Thyroid gland (tissue), 4 donors: ENCODE data around the gene TECTB. TPM values are rescaled to one million over a fixed set of nuclear protein-coding genes. Genes with fewer than 3 reads are reported as not detected.

Source experiments
- DNase-seq, 2 donors: peaks; one replicate each; pipeline ENCODE4 v3.0.0-alpha.2; 2019
- H3K27ac ChIP-seq, 3 donors: fragments of 200-600 bp; sonication (generic); 1 replicate in 2 of 3; 2 replicates in 1 of 3; pipeline ENCODE4 v1.5.1; 2016 to 2019; ENCODE audit warnings: mild to moderate bottlenecking in 1 of 3, moderate library complexity in 1 of 3
- H3K27me3 ChIP-seq: fragments of 200-600 bp; sonication (generic); one replicate; pipeline ENCODE4 v1.5.1; 2019
- H3K36me3 ChIP-seq, 2 donors: fragments of 200-600 bp; sonication (generic); one replicate each; pipeline ENCODE4 v1.5.1; 2016 to 2019
- H3K4me1 ChIP-seq, 2 donors: fragments of 200-600 bp; sonication (generic); one replicate each; pipeline ENCODE4 v1.5.1; 2017 to 2019
- H3K4me3 ChIP-seq, 3 donors: fragments of 200-600 bp; sonication (generic); replicated peaks in 1 of 3; 1 replicate in 2 of 3; 2 replicates in 1 of 3; pipeline ENCODE4 v1.5.1; 2016; ENCODE audit warnings: mild to moderate bottlenecking in 1 of 3
- H3K9me3 ChIP-seq: fragments of 200-600 bp; sonication (generic); one replicate; pipeline ENCODE4 v1.5.1; 2017
- POLR2A ChIP-seq, 2 donors: fragments of 450-650 bp; IDR thresholded peaks; one replicate each; pipeline ENCODE4 v1.6.1; 2017; ENCODE audit warnings: antibody characterized with exemption in 2 of 2, mild to moderate bottlenecking in 2 of 2, moderate library complexity in 1 of 2
- WGBS, 2 donors: methylation state at CpG; one replicate each; pipeline ENCODE4 v1.1.5; 2017; 5-methylcytosine and 5-hydroxymethylcytosine counted together
- intact Hi-C: fragments of 100-400 bp; cut with DNase I; formaldehyde crosslinking; loops from one replicate; pipeline ENCODE4 v1.15.1; 2023
- total RNA-seq, 4 donors: library from RNA; depleted of rRNA; stranded (reverse); fragments of >200 nt; gene quantifications; one replicate each; pipeline ENCODE4 v1.2.3, GENCODE V29; 2016
- TF ChIP-seq, protein P1 (sequence below), 6 experiments: fragments of 200-600 bp in 3 of 6; fragments of 450-650 bp in 3 of 6; sonication (generic) in 3 of 6; IDR thresholded peaks; one replicate each; pipeline ENCODE4 v1.5.1; 2016 to 2019; ENCODE audit warnings: antibody characterized with exemption in 6 of 6, mild to moderate bottlenecking in 2 of 6, inconsistent platforms in 1 of 6, moderate library complexity in 1 of 6

TECTB gene
- total RNA-seq, 4 donors from 2014 or later: 0.29 to 0.89 (median 0.72) TPM

GRCh38 chr10:112286837-112287818, 3.9 kb downstream of the TECTB start:
- peak in 1 of 2 donors; percentile 37 for TF ChIP-seq POLR2A (IDR thresholded peaks at IDR 0.05)
- TF ChIP-seq, protein P1, sequence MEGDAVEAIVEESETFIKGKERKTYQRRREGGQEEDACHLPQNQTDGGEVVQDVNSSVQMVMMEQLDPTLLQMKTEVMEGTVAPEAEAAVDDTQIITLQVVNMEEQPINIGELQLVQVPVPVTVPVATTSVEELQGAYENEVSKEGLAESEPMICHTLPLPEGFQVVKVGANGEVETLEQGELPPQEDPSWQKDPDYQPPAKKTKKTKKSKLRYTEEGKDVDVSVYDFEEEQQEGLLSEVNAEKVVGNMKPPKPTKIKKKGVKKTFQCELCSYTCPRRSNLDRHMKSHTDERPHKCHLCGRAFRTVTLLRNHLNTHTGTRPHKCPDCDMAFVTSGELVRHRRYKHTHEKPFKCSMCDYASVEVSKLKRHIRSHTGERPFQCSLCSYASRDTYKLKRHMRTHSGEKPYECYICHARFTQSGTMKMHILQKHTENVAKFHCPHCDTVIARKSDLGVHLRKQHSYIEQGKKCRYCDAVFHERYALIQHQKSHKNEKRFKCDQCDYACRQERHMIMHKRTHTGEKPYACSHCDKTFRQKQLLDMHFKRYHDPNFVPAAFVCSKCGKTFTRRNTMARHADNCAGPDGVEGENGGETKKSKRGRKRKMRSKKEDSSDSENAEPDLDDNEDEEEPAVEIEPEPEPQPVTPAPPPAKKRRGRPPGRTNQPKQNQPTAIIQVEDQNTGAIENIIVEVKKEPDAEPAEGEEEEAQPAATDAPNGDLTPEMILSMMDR (IDR thresholded peaks at IDR 0.05): no peak
- WGBS, 2 donors: 62 to 63% methylated on average over 8 of the region's 8 CpGs
- H3K9me3 ChIP-seq: no peaks in the 10 kb centered on the region
- H3K4me1 ChIP-seq: peaks cover 34 to 37% of the 10 kb centered on the region in 2 donors
- no peak overlapping the region for H3K4me3 ChIP-seq
- peak; percentile 89 for DNase-seq
- no peaks in the 10 kb centered on the region for H3K27me3 ChIP-seq
- peak overlapping the region; percentile 68 to 78 (median 73) for H3K27ac ChIP-seq
- intact Hi-C loops: no loop called here
- H3K36me3 ChIP-seq: no peaks in the 10 kb centered on the region

GRCh38 chr10:112287844-112288243, 4.6 kb downstream of the TECTB start:
- no peak overlapping the region for H3K4me3 ChIP-seq
- no peaks in the 10 kb centered on the region for H3K36me3 ChIP-seq
- no peaks in the 10 kb centered on the region for H3K27me3 ChIP-seq
- no peaks in the 10 kb centered on the region for H3K9me3 ChIP-seq
- 48% methylated on average over 8 of the region's 8 CpGs for WGBS, 2 donors
- H3K4me1 ChIP-seq: peaks cover 41 to 44% of the 10 kb centered on the region in 2 donors
- H3K27ac ChIP-seq: peak overlapping the region; percentile 64 to 78 (median 73)
- intact Hi-C loops: no loop called here
- TF ChIP-seq, protein P1 (IDR thresholded peaks at IDR 0.05): no peak
- TF ChIP-seq POLR2A (IDR thresholded peaks at IDR 0.05): no peak
- peak in 1 of 2 donors; percentile 14 for DNase-seq

GRCh38 chr10:112288486-112288885, 5.3 kb downstream of the TECTB start:
- H3K4me1 ChIP-seq: peaks cover 41 to 45% of the 10 kb centered on the region in 2 donors
- DNase-seq: no peak
- H3K36me3 ChIP-seq: no peaks in the 10 kb centered on the region
- TF ChIP-seq, protein P1 (IDR thresholded peaks at IDR 0.05): no peak
- intact Hi-C loops: no loop called here
- 79 to 88% methylated on average over 3 of the region's 3 CpGs for WGBS, 2 donors
- H3K27ac ChIP-seq: peak overlapping the region in 2 of 3 donors; percentile 73 to 78
- no peaks in the 10 kb centered on the region for H3K9me3 ChIP-seq
- no peak overlapping the region for H3K4me3 ChIP-seq
- H3K27me3 ChIP-seq: no peaks in the 10 kb centered on the region

DNA sequence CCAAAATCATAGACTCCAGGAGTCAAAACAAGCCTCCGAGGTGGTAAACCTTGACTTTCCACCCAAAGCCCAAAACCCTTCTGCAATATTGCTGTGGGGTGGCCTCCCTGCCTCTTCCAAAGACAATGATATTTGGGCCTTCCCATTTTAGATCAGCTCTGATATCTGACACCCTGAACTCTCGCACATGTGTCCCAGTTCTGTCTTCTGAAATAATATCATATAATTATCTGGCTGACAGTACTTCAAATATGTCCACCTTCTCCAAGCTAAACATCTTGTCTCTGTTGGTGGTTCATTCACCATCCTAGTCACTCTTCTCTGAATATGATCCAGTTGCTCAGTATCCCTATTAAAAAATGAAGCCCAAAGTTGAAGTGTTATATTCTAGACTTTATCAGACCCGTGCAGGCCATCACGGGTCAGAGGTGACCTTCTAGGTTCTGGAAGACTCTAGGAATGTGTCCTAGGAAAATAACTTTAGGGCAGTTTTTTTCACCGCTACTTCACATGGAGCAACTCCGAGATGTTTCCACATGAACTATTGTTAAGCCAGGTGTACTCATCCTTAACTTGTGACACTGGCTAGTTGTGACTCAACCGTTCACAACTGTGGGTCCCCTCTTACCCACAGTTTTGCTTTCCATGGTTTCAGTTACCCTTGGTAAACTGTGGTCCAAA, 6.3 kb downstream of the TECTB start:
- H3K4me3 ChIP-seq: no peak overlapping the region
- DNase-seq: no peak
- no peak for TF ChIP-seq POLR2A (IDR thresholded peaks at IDR 0.05)
- TF ChIP-seq, protein P1 (IDR thresholded peaks at IDR 0.05): no peak
- H3K27ac ChIP-seq: no peak overlapping the region
- H3K9me3 ChIP-seq: no peaks in the 10 kb centered on the region
- H3K27me3 ChIP-seq: no peaks in the 10 kb centered on the region
- 72 to 81% methylated on average over 7 of the region's 7 CpGs for WGBS, 2 donors
- intact Hi-C loops: no loop called here
- peaks cover 41 to 45% of the 10 kb centered on the region in 2 donors for H3K4me1 ChIP-seq
- H3K36me3 ChIP-seq: no peaks in the 10 kb centered on the region

- intact Hi-C loops: no loop called here
- Histone ChIP-seq H3K4me1 (peaks cover 39 to 44% of the 10 kb centered on the region in 2 donors), H3K27me3 (no peaks in the 10 kb centered on the region), H3K4me3 (no peak overlapping the region), H3K27ac (no peak overlapping the region), H3K36me3 (no peaks in the 10 kb centered on the region), H3K9me3 (no peaks in the 10 kb centered on the region)
- DNase-seq: no peak
- 95 to 98% methylated on average over 2 of the region's 2 CpGs for WGBS, 2 donors
- TF ChIP-seq POLR2A (IDR thresholded peaks at IDR 0.05): no peak
- TF ChIP-seq, protein P1 (IDR thresholded peaks at IDR 0.05): no peak
Observed at GRCh38 chr10:112290054-112290373, 6.8 kb downstream of the TECTB start.
